ENCODE measurements around the gene EXOSC9.

EXOSC9 gene

GRCh38 chr4:121851354-121851753, 50.2 kb downstream of the EXOSC9 start:
- TF ChIP-seq YY1 (IDR thresholded peaks at IDR 0.05; ENCODE audit: insufficient read depth, insufficient read length) (no peak), ZNF274 (IDR thresholded peaks at IDR 0.05; ENCODE audit: low read depth, low read length) (no peak)
- no peak overlapping the region for H3K9ac ChIP-seq (ENCODE audit: insufficient read length, low read depth)
- no peak for DNase-seq (ENCODE audit: low read depth, low spot score)
- H3K27me3 ChIP-seq (ENCODE audit: insufficient read depth, insufficient read length): no peaks in the 10 kb centered on the region
- no peaks in the 10 kb centered on the region for H3K9me3 ChIP-seq (ENCODE audit: insufficient read depth, low read length)
- peaks cover 27% of the 10 kb centered on the region for H3K36me3 ChIP-seq (ENCODE audit: insufficient read depth, insufficient read length, low read length)
- no peak overlapping the region for H3K4me3 ChIP-seq (ENCODE audit: insufficient read length, low read depth)
- H3K4me1 ChIP-seq (ENCODE audit: insufficient read depth, insufficient read length): no peaks in the 10 kb centered on the region

- Histone ChIP-seq H3K4me1 (ENCODE audit: insufficient read depth, insufficient read length) (no peaks in the 10 kb centered on the region), H3K9ac (ENCODE audit: insufficient read length, low read depth) (no peak overlapping the region), H3K4me3 (ENCODE audit: insufficient read length, low read depth) (no peak overlapping the region), H3K27me3 (ENCODE audit: insufficient read depth, insufficient read length) (no peaks in the 10 kb centered on the region), H3K9me3 (ENCODE audit: insufficient read depth, low read length) (no peaks in the 10 kb centered on the region), H3K36me3 (ENCODE audit: insufficient read depth, insufficient read length, low read length) (peaks cover 42% of the 10 kb centered on the region)
- DNase-seq (ENCODE audit: low read depth, low spot score): no peak
- TF ChIP-seq YY1 (IDR thresholded peaks at IDR 0.05; ENCODE audit: insufficient read depth, insufficient read length): no peak
Measured at GRCh38 chr4:121860121-121860520, 59.0 kb downstream of the EXOSC9 start.

DNA sequence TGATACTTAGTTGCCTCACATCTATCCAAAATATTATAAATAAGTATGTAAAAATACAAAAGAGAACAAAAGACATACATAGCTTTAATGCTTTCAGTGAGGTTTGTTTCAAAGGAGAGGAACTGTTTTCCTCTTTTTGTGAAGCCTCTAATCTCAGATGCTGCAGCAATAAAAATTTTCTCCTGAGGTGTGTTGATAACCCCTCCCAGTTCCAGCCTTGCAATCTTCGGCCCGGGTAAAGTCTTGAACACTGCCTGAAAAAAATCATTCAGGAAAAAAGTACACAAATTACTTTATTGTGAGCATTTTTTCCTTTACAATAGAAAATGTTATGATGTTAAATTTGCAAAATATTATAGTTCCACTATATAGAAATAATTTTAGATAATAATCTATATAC, 60.3 kb downstream of the EXOSC9 start:
- H3K9me3 ChIP-seq (ENCODE audit: insufficient read depth, low read length): no peaks in the 10 kb centered on the region
- TF ChIP-seq SUZ12 (IDR thresholded peaks at IDR 0.05; ENCODE audit: extremely low read depth, insufficient read depth, insufficient read length) (no peak), ZNF274 (IDR thresholded peaks at IDR 0.05; ENCODE audit: low read depth, low read length) (no peak), YY1 (IDR thresholded peaks at IDR 0.05; ENCODE audit: insufficient read depth, insufficient read length) (no peak)
- no peak for DNase-seq (ENCODE audit: low read depth, low spot score)
- no peaks in the 10 kb centered on the region for H3K4me1 ChIP-seq (ENCODE audit: insufficient read depth, insufficient read length)
- H3K27me3 ChIP-seq (ENCODE audit: insufficient read depth, insufficient read length): no peaks in the 10 kb centered on the region
- H3K9ac ChIP-seq (ENCODE audit: insufficient read length, low read depth): no peak overlapping the region
- H3K36me3 ChIP-seq (ENCODE audit: insufficient read depth, insufficient read length, low read length): peaks cover 46% of the 10 kb centered on the region
- no peak overlapping the region for H3K4me3 ChIP-seq (ENCODE audit: insufficient read length, low read depth)

DNA sequence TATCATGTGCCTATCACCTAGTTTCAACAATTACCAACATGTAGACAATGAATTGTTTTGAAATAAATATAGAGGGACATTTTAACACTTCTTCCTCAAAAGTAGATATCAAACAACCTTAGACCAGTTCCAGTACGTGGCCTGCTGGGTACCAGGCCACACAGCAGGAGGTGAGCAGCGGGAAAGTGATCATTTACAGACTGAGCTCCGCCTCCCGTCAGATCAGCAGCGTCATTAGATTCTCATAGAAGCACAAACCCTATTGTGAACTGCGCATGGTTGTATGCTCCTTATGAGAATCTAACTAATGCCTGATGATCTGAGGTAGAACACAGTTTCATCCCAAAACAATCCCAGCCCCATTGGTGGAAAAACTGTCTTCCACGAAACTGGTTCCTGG, 62.7 kb downstream of the EXOSC9 start:
- H3K4me3 ChIP-seq (ENCODE audit: insufficient read length, low read depth): no peak overlapping the region
- H3K9ac ChIP-seq (ENCODE audit: insufficient read length, low read depth): no peak overlapping the region
- no peaks in the 10 kb centered on the region for H3K27me3 ChIP-seq (ENCODE audit: insufficient read depth, insufficient read length)
- peaks cover 52% of the 10 kb centered on the region for H3K36me3 ChIP-seq (ENCODE audit: insufficient read depth, insufficient read length, low read length)
- no peaks in the 10 kb centered on the region for H3K9me3 ChIP-seq (ENCODE audit: insufficient read depth, low read length)
- DNase-seq (ENCODE audit: low read depth, low spot score): no peak
- no peaks in the 10 kb centered on the region for H3K4me1 ChIP-seq (ENCODE audit: insufficient read depth, insufficient read length)
- TF ChIP-seq ZNF274 (IDR thresholded peaks at IDR 0.05; ENCODE audit: low read depth, low read length) (no peak), YY1 (IDR thresholded peaks at IDR 0.05; ENCODE audit: insufficient read depth, insufficient read length) (no peak), SUZ12 (IDR thresholded peaks at IDR 0.05; ENCODE audit: extremely low read depth, insufficient read depth, insufficient read length) (no peak)

All from NT2/D1 (cell line).